OCI-LY3 (cell line): ENCODE measurements around the gene OR3A3.
"Not testable (repeated sequence)": the region's sequence is repeated elsewhere in the genome, so short reads cannot be mapped to it uniquely, and the experiment has no call there.

Source experiments
- H2AFZ ChIP-seq: fragments of 200-600, 300-600 bp; shearing (Covaris generic); 2 replicates; pipeline ENCODE4 v1.6.0; 2014; ENCODE audit warnings: antibody characterized with exemption, low read depth, low read length
- H3K27ac ChIP-seq: fragments of 200-600, 300-600 bp; sonication (generic); 2 replicates; pipeline ENCODE4 v1.5.1; 2014; ENCODE audit warnings: mild to moderate bottlenecking, low read length, moderate library complexity, mixed read lengths
- H3K27me3 ChIP-seq: fragments of 200-600, 300-600 bp; sonication (generic); 2 replicates; pipeline ENCODE4 v1.6.1; 2014; ENCODE audit warnings: low read depth, low read length, mixed read lengths
- H3K36me3 ChIP-seq: fragments of 200-600, 300-600 bp; sonication (generic); replicated peaks from 2 replicates; pipeline ENCODE3; 2014; ENCODE audit warnings: low read depth, low read length, mixed read lengths
- H3K4me1 ChIP-seq: fragments of 300-600, 200-600 bp; sonication (generic); 2 replicates; pipeline ENCODE4 v1.6.1; 2014; ENCODE audit warnings: low read length, mixed read lengths
- H3K4me2 ChIP-seq: fragments of 200-600, 300-600 bp; sonication (generic); 2 replicates; pipeline ENCODE4 v1.6.1; 2014; ENCODE audit warnings: low read length, mixed read lengths
- H3K4me3 ChIP-seq: fragments of 300-600, 200-600 bp; sonication (generic); 2 replicates; pipeline ENCODE4 v1.5.1; 2014; ENCODE audit warnings: antibody characterized with exemption, mild to moderate bottlenecking, low read length, moderate library complexity
- H3K79me2 ChIP-seq: fragments of 300-600, 200-600 bp; shearing (Covaris generic); 2 replicates; pipeline ENCODE4 v1.6.1; 2014; ENCODE audit warnings: mild to moderate bottlenecking, low read length, mixed read lengths
- H3K9ac ChIP-seq: fragments of 300-600, 200-600 bp; shearing (Covaris generic); 2 replicates; pipeline ENCODE4 v1.6.0; 2014; ENCODE audit warnings: mild to moderate bottlenecking, low read length, moderate library complexity
- H3K9me3 ChIP-seq: fragments of 200-600, 300-600 bp; shearing (Covaris generic); 2 replicates; pipeline ENCODE4 v1.6.1; 2014; ENCODE audit warnings: low read length, mixed read lengths; ENCODE audit not compliant: insufficient read depth
- H4K20me1 ChIP-seq: fragments of 200-600, 300-600 bp; sonication (generic); 2 replicates; pipeline ENCODE4 v1.6.1; 2016; ENCODE audit warnings: low read length, mixed read lengths; ENCODE audit not compliant: insufficient read depth
- EZH2phosphoT487 ChIP-seq: fragments of 200-600 bp; shearing (Covaris generic); IDR thresholded peaks from 2 replicates; pipeline ENCODE4 v1.6.1; 2018; ENCODE audit warnings: antibody characterized with exemption, mixed run types, low read depth
- TF ChIP-seq, protein P1 (sequence below): fragments of 200-600, 300-600 bp; sonication (generic); IDR thresholded peaks from 2 replicates; pipeline ENCODE4 v1.5.1; 2014; ENCODE audit warnings: antibody characterized with exemption, low read length, low read depth

The OR3A3 gene

GRCh38 chr17:3385869-3386816, 25.0 kb upstream of the OR3A3 start, which contains the start of gene OR3A2:
TSS of gene OR3A2 (minus strand) at chr17:3386308.
- H3K27me3 ChIP-seq: no peaks in the 10 kb centered on the region
- H3K4me2 ChIP-seq: no peak within 1 kb of the TSS
- no peak within 1 kb of the TSS for H3K27ac ChIP-seq
- H3K79me2 ChIP-seq: no peaks in the 10 kb centered on the region
- no peaks in the 10 kb centered on the region for H3K36me3 ChIP-seq
- TF ChIP-seq, protein P1, sequence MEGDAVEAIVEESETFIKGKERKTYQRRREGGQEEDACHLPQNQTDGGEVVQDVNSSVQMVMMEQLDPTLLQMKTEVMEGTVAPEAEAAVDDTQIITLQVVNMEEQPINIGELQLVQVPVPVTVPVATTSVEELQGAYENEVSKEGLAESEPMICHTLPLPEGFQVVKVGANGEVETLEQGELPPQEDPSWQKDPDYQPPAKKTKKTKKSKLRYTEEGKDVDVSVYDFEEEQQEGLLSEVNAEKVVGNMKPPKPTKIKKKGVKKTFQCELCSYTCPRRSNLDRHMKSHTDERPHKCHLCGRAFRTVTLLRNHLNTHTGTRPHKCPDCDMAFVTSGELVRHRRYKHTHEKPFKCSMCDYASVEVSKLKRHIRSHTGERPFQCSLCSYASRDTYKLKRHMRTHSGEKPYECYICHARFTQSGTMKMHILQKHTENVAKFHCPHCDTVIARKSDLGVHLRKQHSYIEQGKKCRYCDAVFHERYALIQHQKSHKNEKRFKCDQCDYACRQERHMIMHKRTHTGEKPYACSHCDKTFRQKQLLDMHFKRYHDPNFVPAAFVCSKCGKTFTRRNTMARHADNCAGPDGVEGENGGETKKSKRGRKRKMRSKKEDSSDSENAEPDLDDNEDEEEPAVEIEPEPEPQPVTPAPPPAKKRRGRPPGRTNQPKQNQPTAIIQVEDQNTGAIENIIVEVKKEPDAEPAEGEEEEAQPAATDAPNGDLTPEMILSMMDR: no peak
- no peak for TF ChIP-seq EZH2phosphoT487
- no peaks in the 10 kb centered on the region for H3K4me1 ChIP-seq
- no peaks in the 10 kb centered on the region for H3K9me3 ChIP-seq
- H3K4me3 ChIP-seq: no peak within 1 kb of the TSS
- H2AFZ ChIP-seq: no peak within 1 kb of the TSS
- no peak within 1 kb of the TSS for H3K9ac ChIP-seq
- no peaks in the 10 kb centered on the region for H4K20me1 ChIP-seq

DNA sequence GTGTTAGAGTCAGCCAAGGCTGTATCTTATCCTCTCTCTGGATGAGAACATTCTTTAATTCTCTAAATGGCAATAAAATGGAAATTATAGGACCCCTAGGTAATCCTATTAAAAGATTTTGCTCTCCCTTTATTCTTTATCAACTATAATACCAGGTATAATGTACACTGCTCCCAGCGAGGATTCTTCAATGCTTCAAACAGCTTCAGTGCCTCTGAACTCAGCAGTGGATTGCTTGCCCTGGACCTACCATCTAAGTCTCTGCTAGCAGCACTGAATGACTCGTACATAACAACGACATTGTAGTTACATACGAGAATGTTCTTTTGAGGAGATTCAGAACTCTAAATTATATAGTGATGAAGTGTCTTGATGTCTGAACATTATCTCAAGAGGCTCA, 21.4 kb upstream of the OR3A3 start:
- Histone ChIP-seq H3K4me1 (no peaks in the 10 kb centered on the region), H2AFZ (no peak overlapping the region), H3K27ac (no peak overlapping the region), H3K36me3 (no peaks in the 10 kb centered on the region), H3K9ac (no peak overlapping the region), H3K79me2 (no peaks in the 10 kb centered on the region), H4K20me1 (no peaks in the 10 kb centered on the region), H3K9me3 (no peaks in the 10 kb centered on the region), H3K4me3 (no peak overlapping the region), H3K4me2 (no peak overlapping the region), H3K27me3 (no peaks in the 10 kb centered on the region)
- no peak for TF ChIP-seq EZH2phosphoT487
- TF ChIP-seq, protein P1: no peak

DNA sequence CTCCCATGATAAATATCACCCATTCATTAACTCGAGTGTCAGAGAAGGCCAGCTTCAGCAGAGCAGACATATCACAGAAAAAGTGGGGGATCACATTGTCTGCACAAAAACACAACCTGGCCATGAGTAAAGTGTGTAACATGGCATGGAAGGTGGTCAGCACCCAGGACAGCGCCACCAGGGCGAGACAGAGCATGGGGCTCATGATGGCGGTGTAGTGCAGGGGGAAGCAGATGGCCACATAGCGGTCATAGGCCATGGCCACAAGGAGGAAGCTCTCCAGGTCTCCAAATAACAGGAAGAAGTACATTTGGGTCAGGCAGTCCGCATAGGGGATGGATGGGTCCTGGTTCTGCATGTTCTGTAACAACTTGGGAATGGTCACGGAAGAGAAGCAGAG, 13.4 kb upstream of the OR3A3 start:
- H3K4me1 ChIP-seq, H3K79me2 ChIP-seq, H3K9me3 ChIP-seq, H3K4me2 ChIP-seq, H3K27me3 ChIP-seq, H3K36me3 ChIP-seq, H2AFZ ChIP-seq, H3K9ac ChIP-seq, H3K4me3 ChIP-seq, H3K27ac ChIP-seq, H4K20me1 ChIP-seq: not testable (repeated sequence)

GRCh38 chr17:3398310-3398709, 12.9 kb upstream of the OR3A3 start, which contains the start of gene OR1E1:
TSS of gene OR1E1 (minus strand) at chr17:3398410. CDS start at chr17:3398410, 0 bp downstream.
- no peaks in the 10 kb centered on the region for H3K79me2 ChIP-seq
- no peaks in the 10 kb centered on the region for H3K27me3 ChIP-seq
- H3K27ac ChIP-seq: no peak within 1 kb of the TSS
- no peaks in the 10 kb centered on the region for H3K4me1 ChIP-seq
- H2AFZ ChIP-seq: no peak within 1 kb of the TSS
- H3K9ac ChIP-seq: no peak within 1 kb of the TSS
- no peak within 1 kb of the TSS for H3K4me3 ChIP-seq
- no peaks in the 10 kb centered on the region for H3K36me3 ChIP-seq
- H4K20me1 ChIP-seq: no peaks in the 10 kb centered on the region
- H3K9me3 ChIP-seq: no peaks in the 10 kb centered on the region
- H3K4me2 ChIP-seq: no peak within 1 kb of the TSS
- no peak for TF ChIP-seq EZH2phosphoT487
- TF ChIP-seq, protein P1: no peak
